ENCODE results near the gene SCYGR7.

The SCYGR7 gene

GRCh38 chr2:227761740-227762476 lies 33.8 kb downstream of the SCYGR7 start:
- Histone ChIP-seq H3K36me3 (ENCODE audit: insufficient read depth, low read length) (no peaks in the 10 kb centered on the region), H3K9me3 (ENCODE audit: low read length) (no peaks in the 10 kb centered on the region), H3K4me3 (ENCODE audit: low read depth in 1 of 2, low read length in 2 of 2) (no peak overlapping the region), H3K4me1 (ENCODE audit: insufficient read depth, low read length) (no peaks in the 10 kb centered on the region), H3K27ac (ENCODE audit: low read depth, low read length) (no peak overlapping the region), H3K27me3 (ENCODE audit: control insufficient read depth in 1 of 2, insufficient read depth in 2 of 2, low read length in 2 of 2) (no peaks in the 10 kb centered on the region), H3K9ac (ENCODE audit: low read length) (no peak overlapping the region)

GRCh38 chr2:227765788-227766372 lies 37.7 kb downstream of the SCYGR7 start:
- no peak overlapping the region for H3K27ac ChIP-seq (ENCODE audit: low read depth, low read length)
- no peaks in the 10 kb centered on the region for H3K4me1 ChIP-seq (ENCODE audit: insufficient read depth, low read length)
- no peak overlapping the region for H3K9ac ChIP-seq (ENCODE audit: low read length)
- H3K27me3 ChIP-seq (ENCODE audit: control insufficient read depth in 1 of 2, insufficient read depth in 2 of 2, low read length in 2 of 2) = no peaks in the 10 kb centered on the region
- H3K36me3 ChIP-seq (ENCODE audit: insufficient read depth, low read length) = no peaks in the 10 kb centered on the region
- H3K9me3 ChIP-seq (ENCODE audit: low read length) = no peaks in the 10 kb centered on the region
- no peak overlapping the region for H3K4me3 ChIP-seq (ENCODE audit: low read depth in 1 of 2, low read length in 2 of 2)

- no peak overlapping the region for H3K27ac ChIP-seq (ENCODE audit: low read depth, low read length)
These were observed 38.3 kb downstream of the SCYGR7 start for GRCh38 chr2:227766373-227766883.

GRCh38 chr2:227767830-227768229 lies 39.7 kb downstream of the SCYGR7 start:
- H3K4me3 ChIP-seq (ENCODE audit: low read depth in 1 of 2, low read length in 2 of 2) = no peak overlapping the region
- no peak overlapping the region for H3K9ac ChIP-seq (ENCODE audit: low read length)
- H3K27ac ChIP-seq (ENCODE audit: low read depth, low read length) = no peak overlapping the region
- no peaks in the 10 kb centered on the region for H3K4me1 ChIP-seq (ENCODE audit: insufficient read depth, low read length)
- no peaks in the 10 kb centered on the region for H3K9me3 ChIP-seq (ENCODE audit: low read length)
- H3K27me3 ChIP-seq (ENCODE audit: control insufficient read depth in 1 of 2, insufficient read depth in 2 of 2, low read length in 2 of 2) = no peaks in the 10 kb centered on the region
- no peaks in the 10 kb centered on the region for H3K36me3 ChIP-seq (ENCODE audit: insufficient read depth, low read length)

More at GRCh38 chr2:227766373-227766883, 38.3 kb downstream of the SCYGR7 start:
- Histone ChIP-seq H3K36me3 (ENCODE audit: insufficient read depth, low read length) (no peaks in the 10 kb centered on the region), H3K27me3 (ENCODE audit: control insufficient read depth in 1 of 2, insufficient read depth in 2 of 2, low read length in 2 of 2) (no peaks in the 10 kb centered on the region), H3K4me3 (ENCODE audit: low read depth in 1 of 2, low read length in 2 of 2) (no peak overlapping the region), H3K9me3 (ENCODE audit: low read length) (no peaks in the 10 kb centered on the region), H3K9ac (ENCODE audit: low read length) (no peak overlapping the region), H3K4me1 (ENCODE audit: insufficient read depth, low read length) (no peaks in the 10 kb centered on the region)

GRCh38 chr2:227772197-227772661 lies 44.1 kb downstream of the SCYGR7 start:
- Histone ChIP-seq H3K9ac (ENCODE audit: low read length) (no peak overlapping the region), H3K27me3 (ENCODE audit: control insufficient read depth in 1 of 2, insufficient read depth in 2 of 2, low read length in 2 of 2) (no peaks in the 10 kb centered on the region), H3K4me3 (ENCODE audit: low read depth in 1 of 2, low read length in 2 of 2) (no peak overlapping the region), H3K27ac (ENCODE audit: low read depth, low read length) (no peak overlapping the region), H3K4me1 (ENCODE audit: insufficient read depth, low read length) (no peaks in the 10 kb centered on the region), H3K36me3 (ENCODE audit: insufficient read depth, low read length) (no peaks in the 10 kb centered on the region), H3K9me3 (ENCODE audit: low read length) (no peaks in the 10 kb centered on the region)

GRCh38 chr2:227772932-227773331 lies 44.8 kb downstream of the SCYGR7 start:
- H3K9me3 ChIP-seq (ENCODE audit: low read length) = no peaks in the 10 kb centered on the region
- no peaks in the 10 kb centered on the region for H3K27me3 ChIP-seq (ENCODE audit: control insufficient read depth in 1 of 2, insufficient read depth in 2 of 2, low read length in 2 of 2)
- H3K36me3 ChIP-seq (ENCODE audit: insufficient read depth, low read length) = no peaks in the 10 kb centered on the region
- H3K27ac ChIP-seq (ENCODE audit: low read depth, low read length) = no peak overlapping the region
- no peaks in the 10 kb centered on the region for H3K4me1 ChIP-seq (ENCODE audit: insufficient read depth, low read length)
- H3K9ac ChIP-seq (ENCODE audit: low read length) = no peak overlapping the region
- H3K4me3 ChIP-seq (ENCODE audit: low read depth in 1 of 2, low read length in 2 of 2) = no peak overlapping the region

- Histone ChIP-seq H3K4me3 (ENCODE audit: low read depth in 1 of 2, low read length in 2 of 2) (no peak overlapping the region), H3K9me3 (ENCODE audit: low read length) (no peaks in the 10 kb centered on the region), H3K27me3 (ENCODE audit: control insufficient read depth in 1 of 2, insufficient read depth in 2 of 2, low read length in 2 of 2) (no peaks in the 10 kb centered on the region), H3K27ac (ENCODE audit: low read depth, low read length) (no peak overlapping the region), H3K36me3 (ENCODE audit: insufficient read depth, low read length) (no peaks in the 10 kb centered on the region), H3K9ac (ENCODE audit: low read length) (no peak overlapping the region), H3K4me1 (ENCODE audit: insufficient read depth, low read length) (no peaks in the 10 kb centered on the region)
These were observed 46.0 kb downstream of the SCYGR7 start for GRCh38 chr2:227774011-227774624.

- no peaks in the 10 kb centered on the region for H3K36me3 ChIP-seq (ENCODE audit: insufficient read depth, low read length)
- no peaks in the 10 kb centered on the region for H3K4me1 ChIP-seq (ENCODE audit: insufficient read depth, low read length)
- H3K9ac ChIP-seq (ENCODE audit: low read length) = no peak overlapping the region
- H3K27me3 ChIP-seq (ENCODE audit: control insufficient read depth in 1 of 2, insufficient read depth in 2 of 2, low read length in 2 of 2) = no peaks in the 10 kb centered on the region
- no peak overlapping the region for H3K4me3 ChIP-seq (ENCODE audit: low read depth in 1 of 2, low read length in 2 of 2)
- H3K9me3 ChIP-seq (ENCODE audit: low read length) = no peaks in the 10 kb centered on the region
- H3K27ac ChIP-seq (ENCODE audit: low read depth, low read length) = no peak overlapping the region
These were observed 47.0 kb downstream of the SCYGR7 start for GRCh38 chr2:227774895-227775842.
